ENCODE measurements around the gene MYO9B. TPM values are rescaled to one million over a fixed set of nuclear protein-coding genes. Genes with fewer than 3 reads are reported as not detected.

MYO9B gene
- total and polyA plus RNA-seq, 2 of the 13 experiments (the other 11 are each of a cell fraction or from before 2014, with no cell fraction given) = 18.0 to 18.3 TPM

DNA sequence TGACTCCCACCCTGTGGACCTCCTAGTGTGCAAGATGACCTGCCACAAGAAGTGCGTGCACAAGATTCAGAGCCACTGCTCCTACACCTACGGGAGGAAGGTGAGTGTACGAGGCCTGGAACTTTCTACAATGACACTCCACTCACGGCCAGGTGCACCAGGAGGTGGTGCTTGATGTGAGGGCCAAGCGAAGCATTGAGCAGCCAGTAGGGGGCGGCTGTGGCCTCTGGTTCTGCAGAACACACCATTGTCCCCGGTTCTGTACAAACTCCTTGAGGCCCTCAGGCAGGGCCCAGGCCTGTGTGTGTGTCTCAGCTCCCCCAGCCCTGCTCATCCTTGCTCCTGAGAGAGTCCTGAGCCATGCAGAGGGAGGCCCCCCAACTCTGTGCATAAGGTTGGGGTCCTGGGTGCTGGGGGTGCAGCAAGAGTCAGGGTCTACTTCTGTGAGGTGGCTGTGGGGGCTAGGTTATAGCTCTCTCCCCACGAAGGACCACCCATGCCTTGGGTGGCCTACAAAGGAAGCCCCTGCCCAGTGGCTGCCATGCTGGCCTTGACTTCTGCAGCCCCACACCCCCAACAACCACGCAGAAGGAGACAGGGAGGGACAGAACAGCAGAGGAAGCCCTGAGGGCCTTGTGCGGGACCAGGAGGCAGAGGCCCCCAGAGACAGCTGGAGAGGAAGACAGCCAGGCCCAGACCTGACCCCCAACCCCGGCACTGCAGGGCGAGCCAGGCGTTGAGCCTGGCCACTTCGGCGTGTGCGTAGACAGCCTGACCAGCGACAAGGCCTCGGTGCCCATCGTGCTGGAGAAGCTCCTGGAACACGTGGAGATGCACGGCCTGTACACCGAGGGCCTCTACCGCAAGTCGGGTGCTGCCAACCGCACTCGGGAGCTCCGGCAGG lies 129.9 kb downstream of the MYO9B start (continued):
- TF ChIP-seq THAP9 (CRISPR knock-in tag; IDR thresholded peaks at IDR 0.05; ENCODE audit: borderline replicate concordance) (no peak; the same call in 1 of the 2 replicates), ZNF670 (CRISPR knock-in tag; IDR thresholded peaks at IDR 0.05; ENCODE audit: borderline replicate concordance) (no peak), ARHGAP35 (CRISPR knock-in tag; IDR thresholded peaks at IDR 0.05; ENCODE audit: borderline replicate concordance) (no peak), YY1 (IDR thresholded peaks at IDR 0.05; ENCODE audit: insufficient read depth, insufficient replicate concordance, low read depth, low read length) (peak; percentile 18), SAFB2 (CRISPR knock-in tag; IDR thresholded peaks at IDR 0.05; ENCODE audit: borderline replicate concordance, low read depth) (no peak), GMEB2 (CRISPR knock-in tag; IDR thresholded peaks at IDR 0.05; ENCODE audit: low read depth) (no peak), CAMTA2 (CRISPR knock-in tag; IDR thresholded peaks at IDR 0.05; ENCODE audit: borderline replicate concordance) (no peak), JUNB (CRISPR knock-in tag; IDR thresholded peaks at IDR 0.05; ENCODE audit: borderline replicate concordance) (no peak), AKAP8 (CRISPR knock-in tag; IDR thresholded peaks at IDR 0.05) (no peak), ADNP (CRISPR knock-in tag; IDR thresholded peaks at IDR 0.05) (no peak)
